GM12874 (cell line): ENCODE data around the gene PRELID3B.

Experiments
- TF ChIP-seq, protein P1 (sequence below): IDR thresholded peaks from 2 replicates; pipeline ENCODE4 v1.5.1; 2011; ENCODE audit warnings: low read depth, mild to moderate bottlenecking, control low read depth, low read length, moderate library complexity; ENCODE audit not compliant: insufficient read depth

The PRELID3B gene

DNA sequence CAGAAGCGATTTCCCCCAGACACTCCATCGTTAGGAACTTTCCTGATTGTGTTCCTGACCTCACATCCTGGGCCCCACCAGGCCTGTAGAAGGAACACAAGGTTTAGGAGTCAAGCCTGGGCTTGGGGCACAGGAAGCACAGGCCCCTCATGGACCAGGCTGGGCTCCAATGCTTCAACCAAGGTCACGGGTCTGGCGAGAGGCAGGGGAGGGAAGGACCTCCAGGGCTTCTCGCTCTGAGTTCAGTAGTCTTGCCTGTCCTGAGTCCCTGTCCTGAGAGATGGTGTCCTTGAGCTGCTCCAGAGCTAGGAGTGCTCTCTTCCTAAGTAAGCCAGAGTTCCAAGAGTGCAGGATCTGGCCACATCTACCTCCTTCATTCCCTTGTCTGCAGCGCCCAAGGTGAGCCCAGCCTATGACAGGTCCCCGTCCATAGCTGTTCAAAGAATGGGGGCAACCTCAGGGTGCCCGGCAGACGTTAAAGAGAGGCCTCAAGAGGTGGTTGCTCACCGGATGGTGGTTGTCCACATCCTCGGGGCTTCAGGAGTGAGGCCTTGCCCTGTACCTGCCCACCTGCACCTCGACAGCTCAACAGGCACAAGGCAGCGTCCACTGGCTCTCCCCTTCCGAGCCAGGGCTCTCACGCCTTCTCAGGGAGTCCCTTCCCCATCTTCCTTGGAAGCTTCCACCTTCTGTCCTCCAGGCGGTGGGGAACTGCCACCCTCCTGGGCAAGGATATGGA lies 24.9 kb downstream of the PRELID3B start:
- TF ChIP-seq, protein P1, sequence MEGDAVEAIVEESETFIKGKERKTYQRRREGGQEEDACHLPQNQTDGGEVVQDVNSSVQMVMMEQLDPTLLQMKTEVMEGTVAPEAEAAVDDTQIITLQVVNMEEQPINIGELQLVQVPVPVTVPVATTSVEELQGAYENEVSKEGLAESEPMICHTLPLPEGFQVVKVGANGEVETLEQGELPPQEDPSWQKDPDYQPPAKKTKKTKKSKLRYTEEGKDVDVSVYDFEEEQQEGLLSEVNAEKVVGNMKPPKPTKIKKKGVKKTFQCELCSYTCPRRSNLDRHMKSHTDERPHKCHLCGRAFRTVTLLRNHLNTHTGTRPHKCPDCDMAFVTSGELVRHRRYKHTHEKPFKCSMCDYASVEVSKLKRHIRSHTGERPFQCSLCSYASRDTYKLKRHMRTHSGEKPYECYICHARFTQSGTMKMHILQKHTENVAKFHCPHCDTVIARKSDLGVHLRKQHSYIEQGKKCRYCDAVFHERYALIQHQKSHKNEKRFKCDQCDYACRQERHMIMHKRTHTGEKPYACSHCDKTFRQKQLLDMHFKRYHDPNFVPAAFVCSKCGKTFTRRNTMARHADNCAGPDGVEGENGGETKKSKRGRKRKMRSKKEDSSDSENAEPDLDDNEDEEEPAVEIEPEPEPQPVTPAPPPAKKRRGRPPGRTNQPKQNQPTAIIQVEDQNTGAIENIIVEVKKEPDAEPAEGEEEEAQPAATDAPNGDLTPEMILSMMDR: no peak

DNA sequence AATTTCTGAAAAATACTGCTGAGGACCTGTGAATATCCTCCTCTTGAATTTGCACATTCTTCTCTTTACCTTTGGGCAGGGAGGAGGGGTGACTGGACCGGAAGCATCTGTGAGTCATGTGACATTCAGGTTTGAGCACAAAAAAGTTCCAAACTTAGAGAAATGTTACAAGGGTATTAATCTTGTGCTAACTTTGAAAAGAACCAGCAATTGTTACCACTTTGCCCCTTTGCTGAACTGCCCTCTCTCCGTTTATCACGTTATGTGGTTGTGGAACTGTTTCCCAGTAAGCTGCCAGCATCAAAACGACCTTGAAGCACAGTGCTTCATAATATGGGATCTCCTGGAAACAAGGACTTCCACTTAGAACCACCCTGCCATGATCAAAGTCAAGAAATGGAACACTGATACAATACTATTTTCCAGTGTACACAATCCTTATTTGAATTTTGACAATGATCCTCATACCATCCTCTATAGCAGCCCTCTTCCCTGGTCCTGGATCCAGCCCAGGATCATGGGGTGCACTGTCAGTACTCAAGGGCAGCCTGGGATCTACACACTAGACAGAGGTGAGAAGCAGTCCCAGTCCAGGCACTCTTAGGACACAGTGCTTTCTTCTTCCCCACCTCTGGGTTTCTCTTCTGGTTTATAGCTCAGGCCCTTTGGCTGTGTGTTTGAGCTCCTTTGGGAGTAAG lies 25.6 kb downstream of the PRELID3B start:
- TF ChIP-seq, protein P1: no peak

DNA sequence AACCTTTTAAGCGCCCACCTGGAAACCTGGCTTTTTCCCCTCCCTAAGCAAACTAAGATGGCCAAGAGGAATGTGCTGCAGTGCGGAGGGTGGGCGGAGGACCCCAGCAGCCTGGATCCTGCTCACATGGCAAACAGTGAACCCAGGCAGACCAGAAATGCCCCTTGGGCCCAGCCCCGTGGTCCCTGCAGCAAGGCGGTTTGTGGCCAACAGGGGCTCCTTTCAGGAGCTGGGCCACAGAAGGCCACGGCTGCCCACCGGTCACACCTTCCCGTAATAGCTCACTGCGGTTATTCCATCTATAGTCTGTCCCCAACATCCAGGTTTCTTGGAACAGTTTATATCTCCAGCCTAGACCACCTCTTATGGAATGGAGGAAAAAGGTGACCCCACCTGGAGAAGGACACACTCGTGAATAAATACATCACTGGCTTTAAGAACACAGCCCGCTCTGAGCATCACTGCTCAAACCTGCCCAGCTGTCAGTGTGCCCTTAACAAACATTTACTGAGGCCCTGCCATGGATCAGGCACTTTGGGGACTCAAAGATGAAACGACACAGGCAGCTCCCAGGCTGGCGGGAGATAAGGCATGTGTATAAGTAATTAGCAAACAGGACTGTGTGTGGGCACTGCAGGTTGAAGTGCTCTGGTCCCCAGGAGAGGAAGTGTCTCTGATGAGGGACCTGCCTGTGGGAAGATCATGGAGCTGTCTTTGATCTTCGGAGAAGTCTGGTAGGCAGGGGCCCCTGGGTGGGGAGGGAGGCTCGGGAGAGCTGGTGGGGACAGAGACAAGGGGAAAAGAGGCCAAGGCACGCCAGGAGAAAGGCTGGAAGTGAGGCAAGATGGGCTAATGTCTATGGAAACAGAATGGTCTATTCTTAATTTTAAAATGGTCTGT lies 26.5 kb downstream of the PRELID3B start:
- TF ChIP-seq, protein P1: no peak

DNA sequence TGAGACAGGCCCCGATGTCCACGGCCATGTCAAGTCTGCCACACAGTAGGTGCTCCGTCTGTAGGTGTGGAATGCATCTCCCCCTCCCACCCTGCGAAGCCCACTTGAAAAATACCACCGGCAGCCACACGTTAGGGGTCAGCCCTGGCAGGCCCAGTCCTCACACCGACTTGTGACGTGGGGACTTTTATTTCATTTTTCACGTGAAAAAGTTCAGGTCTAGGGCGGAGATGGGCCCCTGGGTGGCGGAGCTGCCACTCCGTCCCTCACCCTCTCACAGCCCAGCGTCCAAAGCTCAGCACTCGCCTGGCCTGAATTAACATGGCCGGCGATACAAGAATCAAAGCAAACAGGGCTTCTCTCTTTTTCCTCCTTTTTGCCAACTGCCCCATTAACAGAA lies 27.2 kb downstream of the PRELID3B start:
- TF ChIP-seq, protein P1: no peak

- TF ChIP-seq, protein P1: no peak
Measured at GRCh38 chr20:59014680-59015389, 27.8 kb downstream of the PRELID3B start.

- TF ChIP-seq, protein P1: no peak
Measured at GRCh38 chr20:59013959-59014608, 28.5 kb downstream of the PRELID3B start.
